ENCODE results near the gene PGAP3. TPM values are rescaled to one million over a fixed set of nuclear protein-coding genes. Genes with fewer than 3 reads are reported as not detected.
A peak's percentile ranks its signal among the peaks of the same experiment; 100 is the strongest.

Gene PGAP3
- total and polyA plus RNA-seq, 2 of the 4 experiments (the other 2 are of a cell fraction), result 4.3 to 9.8 TPM

GRCh38 chr17:39667945-39668924 lies 19.6 kb downstream of the PGAP3 start, which contains the start of gene PNMT:
PNMT (plus strand) TSS chr17:39668453; CDS start chr17:39668476, 23 bp downstream.
- dilution Hi-C loops (cut with HindIII; ENCODE audit: low sequenced_read_pairs, unreplicated experiment) (no loop called here), in situ Hi-C loops (cut with MboI; ENCODE audit: low sequenced_read_pairs) (no loop called here), intact Hi-C loops (cut with micrococcal nuclease) (no loop called here)
- Histone ChIP-seq H3K9me3 (ENCODE audit: control insufficient read depth, insufficient read depth, low read length) (no peaks in the 10 kb centered on the region), H2AK5ac (ENCODE audit: low read depth, low read length) (no peak within 1 kb of the TSS), H3K18ac (ENCODE audit: low read depth, low read length) (no peak within 1 kb of the TSS), H3K9me1 (ENCODE audit: insufficient read depth, low read length) (no peaks in the 10 kb centered on the region), H3K14ac (replicated peaks; ENCODE audit: low read depth, low read length) (no peak within 1 kb of the TSS), H3K27ac (ENCODE audit: insufficient read depth, low read length) (no peak within 1 kb of the TSS), H3K4me1 (ENCODE audit: control insufficient read depth, insufficient read depth, low read length) (peaks cover 7% of the 10 kb centered on the region; the same call in 1 of the 2 replicates), H2BK5ac (ENCODE audit: low read depth, low read length, poor library complexity, severe bottlenecking) (no peak within 1 kb of the TSS), H3K23ac (ENCODE audit: low read depth, low read length) (no peak within 1 kb of the TSS), H3K27me3 (ENCODE audit: control insufficient read depth, insufficient read depth, low read length) (peaks cover 44% of the 10 kb centered on the region), H3K56ac (ENCODE audit: extremely low read depth, insufficient read depth, low read length) (no peak within 1 kb of the TSS), H4K91ac (ENCODE audit: insufficient read depth, low read depth, low read length) (no peak within 1 kb of the TSS), H3K4me3 (ENCODE audit: insufficient read depth, low read depth, low read length) (no peak within 1 kb of the TSS), H3K79me1 (ENCODE audit: low read depth in 1 of 2, low read length in 2 of 2) (no peaks in the 10 kb centered on the region), H2BK20ac (ENCODE audit: low read depth, low read length) (no peak within 1 kb of the TSS), H4K5ac (ENCODE audit: low read depth, low read length) (no peak within 1 kb of the TSS), H3K4ac (ENCODE audit: low read depth, low read length) (no peak within 1 kb of the TSS), H2BK120ac (ENCODE audit: low read depth, low read length) (no peak within 1 kb of the TSS), H4K20me1 (ENCODE audit: insufficient read depth, low read length) (no peaks in the 10 kb centered on the region; the same call in 1 of the 2 replicates), H3K36me3 (ENCODE audit: control insufficient read depth, insufficient read depth, low read length) (no peaks in the 10 kb centered on the region), H2BK15ac (ENCODE audit: low read depth, low read length) (no peak within 1 kb of the TSS), H2AFZ (replicated peaks; ENCODE audit: low read length, poor library complexity) (peak within 1 kb of the TSS; percentile 94), H3K9ac (ENCODE audit: low read depth, low read length) (peak within 1 kb of the TSS; percentile 15; the same call in 1 of the 2 replicates), H4K8ac (ENCODE audit: low read depth in 2 of 2, low read length in 2 of 2) (no peak within 1 kb of the TSS), H2AK9ac (replicated peaks; ENCODE audit: low read depth, low read length, poor library complexity) (peak within 1 kb of the TSS; percentile 17), H3K4me2 (ENCODE audit: low read depth, low read length) (peak within 1 kb of the TSS; percentile 48)
- ATAC-seq (ENCODE audit: low read depth), result peak; percentile 67
- no TSS peak for BruUV-seq (replicated peaks)
- ChIA-PET CTCF (interaction anchor here (1.0 to 2.4 kb wide), 5 partner anchors 12 to 47 kb away, joined by 3 to 10 read pairs (median 3); no protein-coding TSS in a partner anchor), POLR2A (ENCODE audit: unreplicated experiment) (interaction anchor here (0.6 kb wide), 1 partner anchor 19 kb away, joined by 3 read pairs; the partner anchor contains the start of gene PGAP3)
- TF ChIP-seq RAD21 (IDR thresholded peaks at IDR 0.05; ENCODE audit: low read length) (peak; percentile 49), CEBPB (IDR thresholded peaks at IDR 0.05; ENCODE audit: low read depth, low read length) (no peak), CTCF (conservative IDR thresholded peaks at IDR 0.05; ENCODE audit: low read depth, low read length) (peak; percentile 62), SMC3 (IDR thresholded peaks at IDR 0.05; ENCODE audit: low read depth, low read length) (peak; percentile 45)
- peak; percentile 39 for DNase-seq
- 4% methylated on average over 49 of the region's 85 CpGs; no CpG with 5 or more reads in 1 of the 2 experiments for WGBS, 2 experiments (ENCODE audit: extremely low coverage in 2 of 2, insufficient read length in 1 of 2)

Data from IMR-90 (cell line).